DND-41 (cell line): ENCODE results near the gene MS4A13.
"Not testable (repeated sequence)": the region's sequence is repeated elsewhere in the genome, so short reads cannot be mapped to it uniquely, and the experiment has no call there.

Experiments used
- EZH2 ChIP-seq: IDR thresholded peaks from 3 replicates; pipeline ENCODE4 v1.6.1; 2012; ENCODE audit warnings: borderline replicate concordance, low read depth, mild to moderate bottlenecking, moderate library complexity, low read length, inconsistent platforms; ENCODE audit not compliant: severe bottlenecking
- TF ChIP-seq, protein P1 (sequence below): IDR thresholded peaks from 2 replicates; pipeline ENCODE4 v1.5.1; 2012; ENCODE audit warnings: borderline replicate concordance, low read length, moderate library complexity, mild to moderate bottlenecking; ENCODE audit not compliant: poor library complexity, severe bottlenecking; ENCODE audit errors: extremely low read depth

DNA sequence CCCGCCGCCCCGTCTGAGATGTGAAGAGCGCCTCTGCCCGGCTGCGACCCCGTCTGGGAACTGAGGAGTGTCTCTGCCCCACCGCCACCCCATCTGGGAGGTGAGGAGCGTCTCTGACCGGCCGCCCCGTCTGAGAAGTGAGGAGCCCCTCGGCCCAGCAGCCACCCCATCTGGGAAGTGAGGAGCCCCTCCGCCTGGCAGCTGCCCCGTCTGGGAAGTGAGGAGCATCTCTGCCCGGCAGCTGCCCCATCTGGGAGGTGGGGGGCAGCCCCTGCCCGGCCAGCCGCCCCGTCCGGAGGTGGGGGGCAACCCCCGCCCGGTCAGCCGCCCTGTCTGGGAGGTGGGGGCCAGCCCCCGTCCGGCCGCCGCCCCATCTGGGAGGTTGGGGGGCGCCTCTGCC is 5.0 kb upstream of the MS4A13 start:
- not testable (repeated sequence) for TF ChIP-seq EZH2
- TF ChIP-seq, protein P1, sequence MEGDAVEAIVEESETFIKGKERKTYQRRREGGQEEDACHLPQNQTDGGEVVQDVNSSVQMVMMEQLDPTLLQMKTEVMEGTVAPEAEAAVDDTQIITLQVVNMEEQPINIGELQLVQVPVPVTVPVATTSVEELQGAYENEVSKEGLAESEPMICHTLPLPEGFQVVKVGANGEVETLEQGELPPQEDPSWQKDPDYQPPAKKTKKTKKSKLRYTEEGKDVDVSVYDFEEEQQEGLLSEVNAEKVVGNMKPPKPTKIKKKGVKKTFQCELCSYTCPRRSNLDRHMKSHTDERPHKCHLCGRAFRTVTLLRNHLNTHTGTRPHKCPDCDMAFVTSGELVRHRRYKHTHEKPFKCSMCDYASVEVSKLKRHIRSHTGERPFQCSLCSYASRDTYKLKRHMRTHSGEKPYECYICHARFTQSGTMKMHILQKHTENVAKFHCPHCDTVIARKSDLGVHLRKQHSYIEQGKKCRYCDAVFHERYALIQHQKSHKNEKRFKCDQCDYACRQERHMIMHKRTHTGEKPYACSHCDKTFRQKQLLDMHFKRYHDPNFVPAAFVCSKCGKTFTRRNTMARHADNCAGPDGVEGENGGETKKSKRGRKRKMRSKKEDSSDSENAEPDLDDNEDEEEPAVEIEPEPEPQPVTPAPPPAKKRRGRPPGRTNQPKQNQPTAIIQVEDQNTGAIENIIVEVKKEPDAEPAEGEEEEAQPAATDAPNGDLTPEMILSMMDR: not testable (repeated sequence)
